HG03097 (cell line): ENCODE results near the gene MTHFD2.
"Not testable (repeated sequence)": the region's sequence is repeated elsewhere in the genome, so short reads cannot be mapped to it uniquely, and the experiment has no call there.

Experiments
- ATAC-seq: cut with Tn5 transposase; IDR thresholded peaks from one replicate; pipeline ENCODE4 v1.9.1; 2021; ENCODE audit not compliant: unreplicated experiment, low FRiP score

The MTHFD2 gene

DNA sequence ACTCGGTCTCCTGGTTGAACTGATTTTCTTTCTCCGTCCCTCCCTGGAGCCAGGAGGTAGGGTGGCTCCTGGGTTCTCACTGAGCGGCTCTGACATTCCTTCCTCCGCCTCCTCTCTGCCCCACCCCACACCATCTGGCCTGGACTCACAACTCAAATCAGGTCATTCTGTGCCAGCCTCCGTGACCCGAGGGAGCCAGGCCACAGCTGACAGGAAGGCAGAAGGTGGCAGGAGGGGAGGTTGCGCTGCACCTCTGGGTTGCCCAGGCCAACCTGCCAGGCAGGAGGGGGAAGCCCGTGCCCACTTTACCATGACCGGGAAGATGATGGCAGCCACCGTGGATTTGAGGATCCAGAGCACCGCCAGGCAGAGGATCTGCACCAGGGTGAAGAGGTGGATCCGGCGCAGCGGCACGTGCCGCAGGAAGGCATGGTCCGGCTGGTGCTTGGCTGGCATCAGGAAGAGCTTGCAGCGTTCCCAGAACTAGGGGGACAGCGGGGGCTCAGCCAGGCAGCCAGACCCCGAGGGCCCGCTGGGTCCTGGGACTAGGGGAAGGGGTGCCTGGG lies 28.3 kb downstream of the MTHFD2 start:
- ATAC-seq: no peak

- no peak for ATAC-seq
These were observed 29.2 kb downstream of the MTHFD2 start for GRCh38 chr2:74227646-74228045.

- ATAC-seq: no peak
These were observed 30.4 kb downstream of the MTHFD2 start for GRCh38 chr2:74228772-74229171.

DNA sequence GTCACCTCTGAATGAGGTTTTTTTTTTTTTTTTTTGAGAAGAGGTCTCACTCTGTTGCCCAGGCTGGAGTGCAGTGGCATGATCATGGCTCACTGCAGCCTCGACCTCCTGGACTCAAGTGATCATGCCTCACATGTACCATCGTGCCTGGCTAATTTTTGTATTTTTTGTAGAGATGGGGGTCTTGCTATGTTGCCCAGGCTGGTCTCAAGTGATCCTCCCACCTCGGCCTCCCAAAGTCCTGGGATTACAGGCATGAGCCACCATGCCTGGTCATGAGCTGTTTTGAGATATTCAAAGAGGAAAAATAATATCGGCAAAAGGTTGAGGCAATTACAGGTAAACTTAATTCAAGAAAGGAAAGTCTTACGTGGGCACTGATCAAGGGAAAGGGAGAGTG lies 31.4 kb downstream of the MTHFD2 start:
- not testable (repeated sequence) for ATAC-seq

DNA sequence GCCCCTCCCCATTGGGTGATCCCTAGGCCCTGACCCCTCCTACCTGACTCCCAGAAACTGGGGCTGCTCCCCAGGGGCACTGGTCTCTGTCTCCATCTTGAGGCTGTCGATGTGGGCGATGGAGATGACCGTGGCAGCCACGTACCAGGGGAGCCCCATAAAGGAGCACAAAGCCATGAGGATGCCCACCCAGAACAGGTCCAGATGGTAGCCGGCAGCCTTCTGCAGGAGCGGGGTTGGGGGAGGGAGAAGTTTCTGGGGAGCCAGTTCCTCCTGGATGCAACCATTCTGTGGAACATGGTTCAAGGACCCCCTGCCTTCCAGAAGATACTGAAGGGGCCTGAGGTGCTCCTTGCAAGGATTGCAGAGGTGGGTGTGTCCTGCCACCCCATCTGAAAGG lies 34.0 kb downstream of the MTHFD2 start:
- ATAC-seq: no peak

- ATAC-seq: no peak
These were observed 35.2 kb downstream of the MTHFD2 start for GRCh38 chr2:74233648-74234047.

DNA sequence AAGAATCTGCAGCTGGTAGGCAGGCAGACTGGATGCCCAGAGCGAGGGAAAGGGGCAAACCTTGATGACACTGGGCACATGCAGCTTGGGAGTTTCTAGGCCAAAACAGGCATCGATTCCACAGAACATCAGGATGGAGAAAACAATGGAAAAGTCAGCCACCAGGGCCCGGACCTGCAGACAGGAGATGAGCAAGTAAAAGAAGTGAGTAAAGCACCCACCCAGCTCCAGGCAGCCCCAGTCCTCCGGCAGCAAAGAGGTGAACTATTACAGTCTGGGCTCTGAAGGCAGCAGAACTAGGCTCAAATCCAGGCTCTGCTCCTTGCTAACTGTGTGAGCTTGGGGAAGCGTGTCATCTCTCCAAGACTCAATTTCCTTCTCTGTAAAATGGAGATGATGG lies 36.6 kb downstream of the MTHFD2 start:
- no peak for ATAC-seq

GRCh38 chr2:74238879-74239278 lies 40.5 kb downstream of the MTHFD2 start:
- no peak for ATAC-seq

- no peak for ATAC-seq
These were observed 40.9 kb downstream of the MTHFD2 start for GRCh38 chr2:74239346-74239745.

DNA sequence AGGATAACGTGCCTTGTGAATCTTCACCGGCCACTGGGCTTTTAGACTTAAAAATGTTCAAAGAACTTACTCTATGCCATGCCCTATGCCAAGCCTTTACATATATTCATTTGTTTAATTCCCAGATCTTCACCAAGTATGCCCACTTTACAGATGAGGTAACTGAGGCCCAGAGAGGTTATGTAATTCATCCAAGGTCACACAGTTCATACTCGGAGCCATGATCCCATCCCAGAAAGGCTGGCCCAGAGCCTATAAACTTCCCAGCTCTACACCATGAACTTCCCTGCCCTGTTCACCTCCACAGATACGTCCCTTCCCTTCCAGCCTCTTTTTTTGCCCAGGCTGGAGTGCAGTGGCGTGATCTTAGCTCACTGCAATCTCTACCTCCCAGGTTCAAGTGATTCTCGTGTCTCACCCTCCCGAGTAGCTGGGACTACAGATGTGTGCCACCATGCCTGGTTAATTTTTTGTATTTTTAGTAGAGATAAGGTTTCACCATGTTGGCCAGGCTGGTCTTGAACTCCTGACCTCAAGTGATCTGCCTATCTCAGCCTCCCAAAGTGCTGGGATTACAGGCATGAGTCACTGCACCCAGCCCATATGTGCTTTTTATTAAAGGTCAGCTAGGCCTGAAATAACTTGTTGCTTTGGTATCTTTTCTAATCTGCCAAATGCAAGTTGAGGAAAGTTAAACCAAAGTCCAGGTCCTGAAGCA lies 44.1 kb downstream of the MTHFD2 start:
- no peak for ATAC-seq

DNA sequence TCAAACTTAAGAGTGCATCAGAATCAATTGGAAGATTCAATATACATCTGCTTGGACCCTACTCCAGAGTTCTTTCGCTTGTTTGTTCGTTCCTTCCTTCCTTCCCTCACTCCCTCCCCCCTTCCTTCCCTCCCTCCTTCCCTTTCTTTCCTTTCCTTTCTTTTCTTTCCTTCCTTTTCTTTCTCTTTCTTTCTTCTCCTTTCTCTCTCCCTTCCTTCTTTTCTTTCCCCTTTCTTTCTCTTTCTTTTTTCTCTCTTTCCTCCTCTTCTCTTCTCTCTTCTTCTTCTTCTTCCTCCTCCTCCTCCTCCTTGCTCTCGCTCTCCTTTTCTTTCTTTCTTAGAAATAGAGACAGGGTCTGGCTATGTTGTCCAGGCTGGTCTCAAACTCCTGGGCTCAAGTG lies 45.9 kb downstream of the MTHFD2 start:
- ATAC-seq: no peak

- ATAC-seq: no peak
These were observed 48.2 kb downstream of the MTHFD2 start for GRCh38 chr2:74246496-74247195.

DNA sequence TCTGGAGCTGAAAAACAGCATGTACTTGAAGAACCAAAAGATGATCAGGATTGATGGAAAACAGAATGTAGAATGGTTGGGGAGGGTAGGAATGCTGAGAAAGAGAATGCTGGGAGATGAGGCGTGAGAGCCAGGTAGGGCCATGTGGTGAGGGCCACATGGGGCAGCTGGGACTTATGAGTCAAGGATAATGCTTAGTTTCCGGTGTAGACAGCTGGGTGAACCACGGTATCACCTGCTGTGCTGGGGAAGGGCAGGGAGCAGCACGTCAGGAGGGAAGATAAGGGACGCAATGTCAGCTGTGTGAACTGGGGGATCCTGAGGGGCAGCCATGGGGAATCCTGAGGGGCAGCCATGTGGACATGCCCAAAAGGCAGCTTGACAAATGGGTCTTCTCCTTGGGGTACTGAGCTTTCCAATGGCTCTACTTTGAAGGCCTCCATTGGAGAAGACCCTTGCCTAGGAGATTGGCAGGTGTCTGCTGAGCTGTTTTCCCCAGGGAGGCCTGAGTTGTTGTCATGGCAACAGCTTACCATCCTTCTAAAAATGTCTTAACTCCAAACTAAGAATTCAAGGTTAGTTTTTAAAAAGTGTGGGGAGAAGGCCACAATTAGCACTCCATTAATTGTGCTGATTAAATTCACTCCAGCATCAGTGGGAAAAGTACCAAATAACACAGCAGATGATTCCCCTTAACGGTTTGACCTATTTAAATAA lies 51.1 kb downstream of the MTHFD2 start:
- no peak for ATAC-seq

DNA sequence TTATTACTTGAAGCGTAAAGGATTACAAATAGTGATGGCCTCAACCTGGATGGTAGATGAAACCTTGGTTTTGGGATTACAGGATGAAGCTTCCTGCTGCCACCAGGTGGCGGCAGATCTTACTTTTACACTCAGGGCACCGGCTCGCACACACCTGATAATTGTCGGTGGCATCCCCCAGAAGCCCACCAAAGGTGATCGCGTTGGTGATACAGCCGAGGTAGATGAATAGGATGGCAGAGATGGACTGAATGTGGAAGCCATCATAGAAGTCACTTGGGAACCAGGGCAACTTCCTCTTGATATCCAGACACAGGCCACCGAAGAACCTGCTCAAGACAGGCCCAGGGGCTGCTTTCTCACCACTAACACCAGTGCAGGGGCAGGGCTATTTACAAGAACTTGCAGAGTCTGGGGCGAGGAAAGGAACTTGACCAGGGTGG lies 51.8 kb downstream of the MTHFD2 start:
- no peak for ATAC-seq

DNA sequence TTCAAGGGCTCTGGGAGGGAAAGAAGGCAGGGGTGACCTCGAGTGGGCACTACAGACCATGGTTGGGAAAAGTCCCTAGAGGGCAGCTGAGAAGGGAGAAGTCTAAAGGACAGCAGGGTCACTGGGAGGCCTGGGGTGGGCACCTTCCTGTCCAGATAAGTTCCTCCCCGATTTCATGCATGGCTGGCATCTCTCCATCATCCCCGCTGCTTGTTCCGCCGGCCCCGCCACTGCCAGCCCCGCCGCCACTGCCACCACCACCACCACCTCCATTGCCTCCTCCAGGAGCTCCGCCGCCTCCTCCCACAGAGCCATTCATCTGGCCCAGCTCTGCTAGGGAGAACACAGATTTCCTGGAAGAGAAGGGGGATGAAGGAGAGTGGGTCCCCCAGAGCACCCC lies 53.6 kb downstream of the MTHFD2 start:
- ATAC-seq: no peak

- no peak for ATAC-seq
These were observed 54.4 kb downstream of the MTHFD2 start for GRCh38 chr2:74252862-74253261.

DNA sequence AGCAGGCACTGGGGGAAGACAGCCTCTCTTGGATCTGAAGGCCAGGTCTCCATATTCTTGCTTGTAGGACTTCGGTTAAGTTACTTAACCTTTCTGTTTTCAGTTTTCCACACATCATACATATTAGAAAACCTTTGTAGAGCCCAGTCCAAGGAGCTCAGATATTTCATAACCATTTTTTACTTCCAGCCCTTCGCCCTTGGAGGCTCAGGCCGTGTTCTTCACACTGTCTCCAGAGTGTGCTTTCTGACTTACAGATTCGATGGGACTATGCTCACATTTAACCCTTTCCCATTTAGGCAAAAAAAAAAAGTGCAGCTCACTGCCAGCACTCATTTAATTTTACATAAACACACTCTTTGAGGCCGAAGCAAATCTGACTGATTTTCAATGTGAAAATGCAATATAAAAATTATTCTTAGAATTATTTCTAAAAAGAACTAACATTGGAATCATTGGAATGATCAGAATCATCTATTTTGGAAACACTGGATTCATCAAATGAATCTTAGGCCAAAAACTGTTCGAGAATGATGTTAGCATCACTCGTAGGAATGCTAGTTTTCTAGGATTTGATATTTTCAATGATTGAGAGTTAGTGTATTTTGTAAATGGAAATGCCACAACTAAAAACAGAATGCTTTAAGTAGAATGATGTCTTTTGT lies 55.0 kb downstream of the MTHFD2 start:
- ATAC-seq: no peak

- no peak for ATAC-seq
These were observed 55.5 kb downstream of the MTHFD2 start for GRCh38 chr2:74253971-74254310.

- ATAC-seq: no peak
These were observed 57.3 kb downstream of the MTHFD2 start for GRCh38 chr2:74255660-74256213.

DNA sequence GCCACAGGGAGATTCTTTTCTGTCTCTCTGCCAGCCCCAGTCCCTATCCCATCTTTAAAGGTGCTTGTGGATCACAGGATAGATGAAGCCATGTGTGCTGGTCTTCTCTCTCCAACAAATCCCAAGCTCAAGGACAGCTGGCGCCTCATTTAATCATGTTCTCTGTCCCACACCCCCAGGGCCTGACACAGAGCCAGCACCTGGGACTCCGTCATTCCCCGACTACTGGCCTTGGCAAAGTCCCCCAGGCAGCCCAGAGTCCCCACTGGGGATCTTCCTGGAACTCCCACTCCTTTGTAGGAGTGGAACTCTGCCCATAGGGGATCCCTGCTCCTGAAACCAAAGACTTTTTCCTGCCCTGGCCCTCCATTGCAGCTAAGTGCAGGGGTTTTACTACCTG lies 60.8 kb downstream of the MTHFD2 start:
- no peak for ATAC-seq

DNA sequence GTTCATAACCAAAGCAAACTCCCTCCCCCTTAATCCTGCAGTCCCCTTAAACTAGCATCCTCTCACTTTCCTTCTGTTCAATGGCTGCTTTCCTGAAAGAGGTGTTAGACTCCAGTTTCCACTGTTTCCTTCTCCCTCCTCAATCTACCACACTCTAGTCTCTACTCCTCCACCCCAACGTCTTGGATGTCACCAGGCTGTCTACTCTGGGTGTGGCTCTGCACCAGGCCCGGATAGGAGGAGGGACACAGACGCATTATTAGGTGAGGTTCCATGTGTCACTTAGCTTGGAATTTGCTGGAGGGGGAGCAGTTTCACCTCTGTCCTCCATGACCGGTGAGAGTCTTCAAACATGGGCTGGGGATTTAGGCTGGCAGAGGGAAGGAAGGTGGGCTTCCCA lies 61.3 kb downstream of the MTHFD2 start:
- no peak for ATAC-seq
